Panc1 (cell line): ENCODE results near the gene SLC12A7.

Experiments used
- POLR2AphosphoS5 ChIP-seq: IDR thresholded peaks from 2 replicates; pipeline ENCODE4 v1.6.1; 2012; ENCODE audit warnings: mild to moderate bottlenecking, low read depth, low read length, moderate library complexity
- REST ChIP-seq, 2 experiments: IDR thresholded peaks; 2 replicates each; pipeline ENCODE4 v1.6.1; 2011 to 2012; ENCODE audit warnings: low read depth in 2 of 2, control low read depth in 1 of 2, low read length in 1 of 2, mild to moderate bottlenecking in 1 of 2, moderate library complexity in 1 of 2; ENCODE audit not compliant: insufficient read depth in 1 of 2
- SIN3A ChIP-seq: IDR thresholded peaks from 2 replicates; pipeline ENCODE4 v1.6.1; 2012; ENCODE audit warnings: low read depth, mild to moderate bottlenecking, low read length, moderate library complexity, borderline replicate concordance; ENCODE audit not compliant: insufficient read depth
- TCF7L2 ChIP-seq: IDR thresholded peaks from 2 replicates; pipeline ENCODE4 v1.6.1; 2011; ENCODE audit warnings: mild to moderate bottlenecking, low read depth, low read length, inconsistent platforms
- TF ChIP-seq, protein P1 (sequence below): fragments of 450-650 bp; IDR thresholded peaks from 2 replicates; pipeline ENCODE4 v1.5.1; 2017; ENCODE audit warnings: mild to moderate bottlenecking

- TF ChIP-seq POLR2AphosphoS5 = peak; percentile 50; the same call in 1 of the 2 replicates
- TF ChIP-seq, protein P1, sequence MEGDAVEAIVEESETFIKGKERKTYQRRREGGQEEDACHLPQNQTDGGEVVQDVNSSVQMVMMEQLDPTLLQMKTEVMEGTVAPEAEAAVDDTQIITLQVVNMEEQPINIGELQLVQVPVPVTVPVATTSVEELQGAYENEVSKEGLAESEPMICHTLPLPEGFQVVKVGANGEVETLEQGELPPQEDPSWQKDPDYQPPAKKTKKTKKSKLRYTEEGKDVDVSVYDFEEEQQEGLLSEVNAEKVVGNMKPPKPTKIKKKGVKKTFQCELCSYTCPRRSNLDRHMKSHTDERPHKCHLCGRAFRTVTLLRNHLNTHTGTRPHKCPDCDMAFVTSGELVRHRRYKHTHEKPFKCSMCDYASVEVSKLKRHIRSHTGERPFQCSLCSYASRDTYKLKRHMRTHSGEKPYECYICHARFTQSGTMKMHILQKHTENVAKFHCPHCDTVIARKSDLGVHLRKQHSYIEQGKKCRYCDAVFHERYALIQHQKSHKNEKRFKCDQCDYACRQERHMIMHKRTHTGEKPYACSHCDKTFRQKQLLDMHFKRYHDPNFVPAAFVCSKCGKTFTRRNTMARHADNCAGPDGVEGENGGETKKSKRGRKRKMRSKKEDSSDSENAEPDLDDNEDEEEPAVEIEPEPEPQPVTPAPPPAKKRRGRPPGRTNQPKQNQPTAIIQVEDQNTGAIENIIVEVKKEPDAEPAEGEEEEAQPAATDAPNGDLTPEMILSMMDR = no peak
- no peak for TF ChIP-seq REST (IDR thresholded peaks at IDR 0.05; ENCODE audit: insufficient read depth in 1 of 2, low read depth in 2 of 2, low read length in 1 of 2)
- TF ChIP-seq TCF7L2 = no peak
- TF ChIP-seq SIN3A = no peak
These were observed 56.8 kb downstream of the SLC12A7 start for GRCh38 chr5:1054799-1055775.
